Progenitor cell of endocrine pancreas (in vitro differentiated cells): ENCODE data around the gene NUDCD2. TPM values are rescaled to one million over a fixed set of nuclear protein-coding genes. Genes with fewer than 3 reads are reported as not detected.
A peak's percentile ranks its signal among the peaks of the same experiment; 100 is the strongest.

Experiments
- DNase-seq: peaks from one replicate; pipeline ENCODE4 v3.0.0; 2021; ENCODE audit warnings: low spot score; ENCODE audit not compliant: unreplicated experiment
- H3K27ac Mint-ChIP-seq: 2 replicates; pipeline ENCODE4 v1.8.0; 2021; ENCODE audit warnings: mild to moderate bottlenecking, moderate library complexity, mixed read lengths
- H3K27me3 Mint-ChIP-seq: 2 replicates; pipeline ENCODE4 v1.8.0; 2021; ENCODE audit warnings: mixed read lengths
- H3K36me3 Mint-ChIP-seq: 2 replicates; pipeline ENCODE4 v1.8.0; 2022; ENCODE audit warnings: mixed read lengths; ENCODE audit not compliant: insufficient read depth
- H3K4me1 Mint-ChIP-seq: 2 replicates; pipeline ENCODE4 v1.8.0; 2021; ENCODE audit warnings: low read depth, mixed read lengths
- H3K4me3 Mint-ChIP-seq: 2 replicates; pipeline ENCODE4 v1.8.0; 2021; ENCODE audit warnings: low read depth, mild to moderate bottlenecking, moderate library complexity, mixed read lengths
- H3K9me3 Mint-ChIP-seq: 2 replicates; pipeline ENCODE4 v1.8.0; 2021; ENCODE audit warnings: low read depth, mixed read lengths
- CTCF ChIP-seq: fragments of 200-600 bp; sonication (generic); IDR thresholded peaks from one replicate; pipeline ENCODE4 v1.5.0; 2021; ENCODE audit warnings: antibody characterized with exemption, mild to moderate bottlenecking; ENCODE audit not compliant: unreplicated experiment
- total RNA-seq: library from RNA; stranded (reverse); gene quantifications from 2 replicates; pipeline ENCODE4 v1.2.1, GENCODE V29; 2021

Gene NUDCD2
- total RNA-seq, 1 donor from 2014 or later, result 33.0 TPM

GRCh38 chr5:163447875-163448274 lies 12.0 kb downstream of the NUDCD2 start:
- Mint-ChIP-seq H3K4me3 (no peak overlapping the region), H3K27ac (no peak overlapping the region)
- no peak for TF ChIP-seq CTCF

GRCh38 chr5:163447191-163447590 lies 12.7 kb downstream of the NUDCD2 start:
- Mint-ChIP-seq H3K4me1 (no peaks in the 10 kb centered on the region), H3K9me3 (peaks cover 10% of the 10 kb centered on the region), H3K4me3 (no peak overlapping the region), H3K27ac (no peak overlapping the region), H3K36me3 (peaks cover 50% of the 10 kb centered on the region), H3K27me3 (no peaks in the 10 kb centered on the region)
- no peak for DNase-seq
- no peak for TF ChIP-seq CTCF

More at GRCh38 chr5:163447875-163448274, 12.0 kb downstream of the NUDCD2 start:
- Mint-ChIP-seq H3K9me3 (peaks cover 10% of the 10 kb centered on the region), H3K4me1 (no peaks in the 10 kb centered on the region), H3K36me3 (peaks cover 47% of the 10 kb centered on the region), H3K27me3 (no peaks in the 10 kb centered on the region)
- no peak for DNase-seq

GRCh38 chr5:163445345-163445744 lies 14.6 kb downstream of the NUDCD2 start:
- Mint-ChIP-seq H3K27ac (no peak overlapping the region), H3K36me3 (peaks cover 52% of the 10 kb centered on the region), H3K9me3 (peaks cover 10% of the 10 kb centered on the region), H3K4me3 (no peak overlapping the region), H3K4me1 (peaks cover 8% of the 10 kb centered on the region), H3K27me3 (no peaks in the 10 kb centered on the region)
- TF ChIP-seq CTCF, result no peak
- no peak for DNase-seq

- Mint-ChIP-seq H3K36me3 (peaks cover 49% of the 10 kb centered on the region), H3K4me3 (no peak overlapping the region), H3K4me1 (peaks cover 15% of the 10 kb centered on the region), H3K9me3 (peaks cover 10% of the 10 kb centered on the region), H3K27me3 (no peaks in the 10 kb centered on the region), H3K27ac (no peak overlapping the region)
- DNase-seq, result no peak
- TF ChIP-seq CTCF, result no peak
Observed at GRCh38 chr5:163444526-163444925, 15.4 kb downstream of the NUDCD2 start.

- peak overlapping the region; percentile 86 for H3K27ac Mint-ChIP-seq
- DNase-seq, result no peak
- H3K9me3 Mint-ChIP-seq, result no peaks in the 10 kb centered on the region
- H3K27me3 Mint-ChIP-seq, result no peaks in the 10 kb centered on the region
- peaks cover 35% of the 10 kb centered on the region for H3K4me1 Mint-ChIP-seq
- peaks cover 20% of the 10 kb centered on the region for H3K36me3 Mint-ChIP-seq
- TF ChIP-seq CTCF, result no peak
- H3K4me3 Mint-ChIP-seq, result peak overlapping the region; percentile 26
Observed at GRCh38 chr5:163440954-163441353, 18.9 kb downstream of the NUDCD2 start.
